ENCODE measurements around the gene PRRG2. TPM values are rescaled to one million over a fixed set of nuclear protein-coding genes. Genes with fewer than 3 reads are reported as not detected.

The PRRG2 gene
- total and polyA plus RNA-seq, 2 experiments from 2014 or later: 2.0 to 3.8 TPM

GRCh38 chr19:49639401-49640112, 58.4 kb downstream of the PRRG2 start:
- H3K4me1 Mint-ChIP-seq: peaks cover 68% of the 10 kb centered on the region
- H3K9me2 ChIP-seq (ENCODE audit: insufficient read depth): no peaks in the 10 kb centered on the region
- DNase-seq (ENCODE audit: low spot score) (peak; percentile 21), ATAC-seq (no peak)
- peaks cover 23% of the 10 kb centered on the region for H3K79me2 ChIP-seq (replicated peaks; ENCODE audit: insufficient read depth)
- peaks cover 13% of the 10 kb centered on the region for H4K20me1 ChIP-seq (replicated peaks; ENCODE audit: insufficient read depth)
- no peak overlapping the region for H3K27ac ChIP-seq (ENCODE audit: low read depth)
- peak overlapping the region; percentile 49 for H3K4me3 ChIP-seq
- H3K27ac Mint-ChIP-seq: no peak overlapping the region
- H3K36me3 Mint-ChIP-seq (ENCODE audit: low read depth): peaks cover 2% of the 10 kb centered on the region; the same call in 1 of the 3 replicates
- H3K4me3 Mint-ChIP-seq: peak overlapping the region; percentile 97
- peak overlapping the region; percentile 70 for H3K4me2 ChIP-seq
- H3K27me3 ChIP-seq (ENCODE audit: insufficient read depth): peaks cover 11% of the 10 kb centered on the region; the same call in 1 of the 2 replicates
- H3K4me1 ChIP-seq (ENCODE audit: insufficient read depth): peaks cover 48% of the 10 kb centered on the region
- no peak overlapping the region for H2AFZ ChIP-seq
- peaks cover 49% of the 10 kb centered on the region for H3K27me3 Mint-ChIP-seq (ENCODE audit: insufficient read depth, low read depth, poor library complexity)
- peaks cover 2% of the 10 kb centered on the region; the same call in 1 of the 3 replicates for H3K9me3 Mint-ChIP-seq
- TF ChIP-seq POLR2AphosphoS5 (IDR thresholded peaks at IDR 0.05; ENCODE audit: low read depth) (no peak), ZNF114 (CRISPR knock-in tag; IDR thresholded peaks at IDR 0.05) (no peak), ETS1 (IDR thresholded peaks at IDR 0.05) (no peak), EZH2phosphoT487 (IDR thresholded peaks at IDR 0.05; ENCODE audit: unreplicated experiment) (no peak), CREB1 (CRISPR knock-in tag; IDR thresholded peaks at IDR 0.05; ENCODE audit: low read depth) (no peak), ZNF331 (CRISPR knock-in tag; IDR thresholded peaks at IDR 0.05; ENCODE audit: low read depth) (no peak), NANOG (IDR thresholded peaks at IDR 0.05; ENCODE audit: borderline replicate concordance) (no peak), REST (IDR thresholded peaks at IDR 0.05; ENCODE audit: unreplicated experiment) (no peak), JUNB (IDR thresholded peaks at IDR 0.05; ENCODE audit: unreplicated experiment) (no peak), ZNF462 (CRISPR knock-in tag; IDR thresholded peaks at IDR 0.05) (no peak), CTCF (conservative IDR thresholded peaks at IDR 0.05; ENCODE audit: low read depth in 2 of 2) (no peak), EZH2 (IDR thresholded peaks at IDR 0.05; ENCODE audit: low read depth, unreplicated experiment) (no peak)
- H3K36me3 ChIP-seq (ENCODE audit: insufficient read depth): no peaks in the 10 kb centered on the region
- H3F3A ChIP-seq (replicated peaks; ENCODE audit: low read depth): peaks cover 27% of the 10 kb centered on the region
